ENCODE results near the gene CBX6.
"Not testable (repeated sequence)": the region's sequence is repeated elsewhere in the genome, so short reads cannot be mapped to it uniquely, and the experiment has no call there.

CBX6 gene

GRCh38 chr22:38861170-38861876 lies 10.7 kb downstream of the CBX6 start:
- DNase-seq (ENCODE audit: low read depth) = peak; percentile 51

GRCh38 chr22:38860283-38861169 lies 11.5 kb downstream of the CBX6 start:
- no peak for DNase-seq (ENCODE audit: low read depth)

GRCh38 chr22:38859581-38860282 lies 12.3 kb downstream of the CBX6 start:
- DNase-seq (ENCODE audit: low read depth) = no peak

- no peak for DNase-seq (ENCODE audit: low read depth)
These were observed 13.5 kb downstream of the CBX6 start for GRCh38 chr22:38858492-38858891.

GRCh38 chr22:38854476-38854875 lies 17.5 kb downstream of the CBX6 start:
- DNase-seq (ENCODE audit: low read depth) = not testable (repeated sequence)

GRCh38 chr22:38853883-38854282 lies 18.1 kb downstream of the CBX6 start:
- not testable (repeated sequence) for DNase-seq (ENCODE audit: low read depth)

- DNase-seq (ENCODE audit: low read depth) = no peak
These were observed 18.8 kb downstream of the CBX6 start for GRCh38 chr22:38853196-38853651.

GRCh38 chr22:38852522-38852921 lies 19.5 kb downstream of the CBX6 start:
- DNase-seq (ENCODE audit: low read depth) = no peak

GRCh38 chr22:38850941-38851849 lies 20.8 kb downstream of the CBX6 start:
- peak; percentile 87 for DNase-seq (ENCODE audit: low read depth)

- no peak for DNase-seq (ENCODE audit: low read depth)
These were observed 21.6 kb downstream of the CBX6 start for GRCh38 chr22:38850399-38850798.

- no peak for DNase-seq (ENCODE audit: low read depth)
These were observed 22.2 kb downstream of the CBX6 start for GRCh38 chr22:38849811-38850210.

- DNase-seq (ENCODE audit: low read depth) = no peak
These were observed 25.6 kb downstream of the CBX6 start for GRCh38 chr22:38846412-38846811.

- DNase-seq (ENCODE audit: low read depth) = no peak
These were observed 26.8 kb downstream of the CBX6 start for GRCh38 chr22:38845004-38845740.

- DNase-seq (ENCODE audit: low read depth) = no peak
These were observed 27.6 kb downstream of the CBX6 start for GRCh38 chr22:38844315-38845003.

- peak; percentile 60 for DNase-seq (ENCODE audit: low read depth)
These were observed 28.2 kb downstream of the CBX6 start, which contains the start of gene NPTXR for GRCh38 chr22:38843657-38844314. Gene NPTXR (minus strand): TSS chr22:38844028.

- peak; percentile 78 for DNase-seq (ENCODE audit: low read depth)
These were observed 28.8 kb downstream of the CBX6 start for GRCh38 chr22:38843201-38843656.

- no peak for DNase-seq (ENCODE audit: low read depth)
These were observed 29.4 kb downstream of the CBX6 start for GRCh38 chr22:38842512-38843200.

- DNase-seq (ENCODE audit: low read depth) = no peak
These were observed 30.4 kb downstream of the CBX6 start for GRCh38 chr22:38841635-38842034.

GRCh38 chr22:38841211-38841610 lies 30.8 kb downstream of the CBX6 start:
- DNase-seq (ENCODE audit: low read depth) = no peak
